Renal cortical epithelial cell (primary cell): ENCODE data around the gene CRMP1. TPM values are rescaled to one million over a fixed set of nuclear protein-coding genes. Genes with fewer than 3 reads are reported as not detected.

ENCODE experiments used
- DNase-seq: peaks from one replicate; pipeline ENCODE4 v3.0.0-alpha.2; 2011; ENCODE audit warnings: low read depth
- total RNA-seq: library from RNA; depleted of rRNA; stranded (reverse); fragments of >200 nt; gene quantifications from 2 replicates; pipeline ENCODE4 v1.2.3, GENCODE V29; 2014

The CRMP1 gene
- total RNA-seq, 1 donor from 2014 or later = 0.25 TPM

GRCh38 chr4:5919571-5919970, 26.7 kb upstream of the CRMP1 start:
- no peak for DNase-seq

- DNase-seq = no peak
Observed at GRCh38 chr4:5919044-5919443, 26.2 kb upstream of the CRMP1 start.

- no peak for DNase-seq
Observed at GRCh38 chr4:5918331-5918985, 25.6 kb upstream of the CRMP1 start.

GRCh38 chr4:5917672-5918071, 24.8 kb upstream of the CRMP1 start:
- DNase-seq = no peak

GRCh38 chr4:5916229-5916628, 23.3 kb upstream of the CRMP1 start:
- no peak for DNase-seq

- no peak for DNase-seq
Observed at GRCh38 chr4:5913454-5913853, 20.6 kb upstream of the CRMP1 start.

- DNase-seq = no peak
Observed at GRCh38 chr4:5912614-5913019, 19.7 kb upstream of the CRMP1 start.

- no peak for DNase-seq
Observed at GRCh38 chr4:5908876-5909427, 16.1 kb upstream of the CRMP1 start.

- DNase-seq = no peak
Observed at GRCh38 chr4:5906191-5906590, 13.3 kb upstream of the CRMP1 start.

GRCh38 chr4:5905714-5906113, 12.8 kb upstream of the CRMP1 start:
- DNase-seq = no peak

GRCh38 chr4:5900844-5901243, 8.0 kb upstream of the CRMP1 start:
- DNase-seq = no peak

GRCh38 chr4:5899881-5900280, 7.0 kb upstream of the CRMP1 start:
- DNase-seq = no peak

GRCh38 chr4:5899396-5899795, 6.5 kb upstream of the CRMP1 start:
- no peak for DNase-seq

- no peak for DNase-seq
Observed at GRCh38 chr4:5897674-5898073, 4.8 kb upstream of the CRMP1 start.

- no peak for DNase-seq
Observed at GRCh38 chr4:5895287-5895686, 2.4 kb upstream of the CRMP1 start.

- no peak for DNase-seq
Observed at GRCh38 chr4:5894266-5894665, 1.4 kb upstream of the CRMP1 start.

- DNase-seq = no peak
Observed at GRCh38 chr4:5893591-5893990, 705 bp upstream of the CRMP1 start.

GRCh38 chr4:5892323-5893003, 423 bp downstream of the CRMP1 start:
- DNase-seq = no peak

- DNase-seq = no peak
Observed at GRCh38 chr4:5891563-5892322, 1.1 kb downstream of the CRMP1 start.

GRCh38 chr4:5890063-5890727, 2.7 kb downstream of the CRMP1 start:
- no peak for DNase-seq

GRCh38 chr4:5889002-5889696, 3.7 kb downstream of the CRMP1 start:
- DNase-seq = no peak
